Measurements from ENCODE around the gene PTN.

Gene PTN, protein sequence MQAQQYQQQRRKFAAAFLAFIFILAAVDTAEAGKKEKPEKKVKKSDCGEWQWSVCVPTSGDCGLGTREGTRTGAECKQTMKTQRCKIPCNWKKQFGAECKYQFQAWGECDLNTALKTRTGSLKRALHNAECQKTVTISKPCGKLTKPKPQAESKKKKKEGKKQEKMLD

DNA sequence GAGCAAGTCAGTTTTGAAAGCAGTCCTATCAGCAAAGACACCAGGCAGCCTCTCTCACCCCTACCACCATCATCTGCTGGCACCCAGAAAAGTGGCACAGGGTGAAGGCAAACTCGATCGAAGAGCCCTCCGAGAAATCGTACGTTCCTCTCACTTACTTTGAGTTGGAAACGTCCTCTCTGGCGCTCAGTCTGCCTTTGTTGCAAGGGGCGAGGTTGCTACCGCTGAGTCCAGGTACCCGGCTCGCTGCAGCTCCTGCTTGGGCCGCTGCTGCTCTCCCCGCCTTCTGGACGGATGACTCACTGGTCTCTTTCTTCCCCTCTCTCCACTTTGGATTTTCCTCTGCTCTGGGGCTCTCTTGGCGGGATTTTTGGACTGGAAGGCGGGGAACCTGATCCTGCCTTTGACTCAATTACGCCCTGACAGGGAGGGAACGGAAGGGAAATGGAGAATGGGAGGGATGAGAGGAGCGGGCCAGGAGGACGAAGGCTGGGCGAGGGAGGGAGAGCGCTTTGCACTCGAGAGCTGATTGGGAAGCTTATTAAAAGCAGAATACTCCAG lies at the start of gene PTN:
TSS of gene PTN (minus strand) at position 453 of the 561 bp plus-strand sequence. CDS start 88,760 bp downstream, outside the sequence.
- Mint-ChIP-seq H3K36me3 (no peaks in the 10 kb centered on the region), H3K27me3 (peaks cover 5% of the 10 kb centered on the region in 2 donors), H3K27ac (no peak within 1 kb of the TSS), H3K9me3 (peaks cover 4 to 5% of the 10 kb centered on the region in 2 donors), H3K4me3 (no peak within 1 kb of the TSS), H3K4me1 (peaks cover 0 to 5% of the 10 kb centered on the region in 2 donors)
- DNase-seq (no peak), ATAC-seq (replicated peaks) (peak in 1 of 2 donors; percentile 18)

DNA sequence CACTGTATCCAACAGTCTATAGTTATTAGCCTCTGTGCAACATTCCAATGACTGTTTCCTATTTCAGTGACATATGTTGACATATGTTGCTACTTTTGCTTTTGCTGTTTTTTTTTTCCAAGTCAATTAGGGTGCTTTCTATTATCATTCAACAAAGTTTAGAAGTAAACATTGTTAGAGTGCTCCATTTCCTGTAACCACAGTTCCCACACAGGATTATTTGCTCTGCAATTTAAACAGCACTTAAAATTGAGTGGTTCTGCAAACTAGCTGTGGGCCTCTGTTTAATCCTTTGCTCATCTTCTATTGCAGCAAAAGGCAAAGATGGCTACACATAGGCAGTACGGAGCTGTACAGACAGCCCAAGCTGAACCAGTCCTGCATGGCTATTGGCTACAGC lies 46.5 kb upstream of the PTN start:
- DNase-seq (no peak), ATAC-seq (replicated peaks) (no peak)
- H3K36me3 Mint-ChIP-seq, result no peaks in the 10 kb centered on the region
- no peaks in the 10 kb centered on the region for H3K27me3 Mint-ChIP-seq
- no peak overlapping the region for H3K4me3 Mint-ChIP-seq
- no peaks in the 10 kb centered on the region for H3K9me3 Mint-ChIP-seq
- no peaks in the 10 kb centered on the region for H3K4me1 Mint-ChIP-seq
- H3K27ac Mint-ChIP-seq, result no peak overlapping the region

DNA sequence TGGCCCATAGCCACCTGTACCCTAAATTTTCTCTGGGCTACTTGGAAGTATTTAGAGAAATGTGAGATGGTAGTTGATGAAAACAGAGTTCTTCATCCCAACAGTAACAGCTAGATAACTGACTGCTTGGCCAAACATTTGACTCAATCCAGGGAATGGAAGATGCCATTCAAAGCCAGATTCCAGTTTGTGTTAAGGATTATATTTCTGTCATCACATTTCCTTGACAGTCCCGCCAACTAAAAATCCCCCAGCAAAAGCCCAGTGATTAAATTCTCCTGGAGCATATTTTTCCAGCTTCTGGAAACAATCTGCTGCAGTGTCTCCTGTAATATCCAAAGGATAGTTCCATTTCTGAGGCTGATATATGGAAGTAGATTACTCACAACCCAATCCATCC lies 45.4 kb upstream of the PTN start:
- H3K4me1 Mint-ChIP-seq, result no peaks in the 10 kb centered on the region
- DNase-seq (no peak), ATAC-seq (replicated peaks) (no peak)
- no peaks in the 10 kb centered on the region for H3K9me3 Mint-ChIP-seq
- H3K27ac Mint-ChIP-seq, result no peak overlapping the region
- H3K27me3 Mint-ChIP-seq, result no peaks in the 10 kb centered on the region
- H3K4me3 Mint-ChIP-seq, result no peak overlapping the region
- no peaks in the 10 kb centered on the region for H3K36me3 Mint-ChIP-seq

DNA sequence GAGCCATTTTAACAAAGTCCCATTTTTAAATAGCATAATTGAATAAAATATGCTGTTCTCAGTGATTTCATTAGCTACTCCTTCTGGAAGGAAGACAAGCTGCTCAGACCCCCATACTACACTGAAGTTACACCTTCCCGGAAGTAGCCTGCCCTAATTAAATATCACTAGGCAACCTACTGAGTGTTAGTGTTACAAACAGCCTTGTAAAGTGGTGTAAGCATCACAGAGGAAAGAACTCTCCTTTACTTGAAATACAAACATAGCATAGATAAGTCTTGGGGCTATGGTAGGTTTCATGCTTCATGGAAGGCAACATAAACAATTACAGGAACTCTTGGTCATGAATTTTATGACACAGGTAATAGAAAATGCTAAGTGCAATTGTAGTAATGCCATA lies 43.4 kb upstream of the PTN start:
- Mint-ChIP-seq H3K4me1 (no peaks in the 10 kb centered on the region), H3K4me3 (no peak overlapping the region), H3K27ac (no peak overlapping the region), H3K27me3 (no peaks in the 10 kb centered on the region), H3K36me3 (no peaks in the 10 kb centered on the region), H3K9me3 (no peaks in the 10 kb centered on the region)
- DNase-seq, result no peak
- ATAC-seq (replicated peaks), result no peak

DNA sequence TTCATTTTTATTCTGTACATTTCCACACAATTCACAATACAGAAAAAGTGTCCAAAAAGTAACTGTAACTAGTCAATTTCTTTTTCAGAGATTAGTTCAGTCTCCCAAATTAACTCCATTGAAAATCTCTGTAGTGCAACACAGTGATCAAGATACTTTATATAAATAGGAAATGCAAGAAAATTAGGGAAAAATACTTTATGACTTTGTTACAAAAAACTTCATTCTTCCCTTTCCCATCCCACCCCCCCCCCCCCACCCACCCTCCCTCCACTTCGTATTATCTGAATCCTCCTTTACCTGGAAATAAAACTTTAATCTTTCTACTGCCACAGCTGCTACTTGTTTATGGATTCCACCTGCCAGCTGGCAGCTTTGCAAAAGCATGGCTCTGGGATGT lies 37.5 kb upstream of the PTN start:
- Mint-ChIP-seq H3K4me1 (no peaks in the 10 kb centered on the region), H3K9me3 (peaks cover 2 to 5% of the 10 kb centered on the region in 2 donors), H3K27ac (no peak overlapping the region), H3K36me3 (no peaks in the 10 kb centered on the region), H3K4me3 (no peak overlapping the region), H3K27me3 (no peaks in the 10 kb centered on the region)
- no peak for DNase-seq
- ATAC-seq (replicated peaks), result no peak

DNA sequence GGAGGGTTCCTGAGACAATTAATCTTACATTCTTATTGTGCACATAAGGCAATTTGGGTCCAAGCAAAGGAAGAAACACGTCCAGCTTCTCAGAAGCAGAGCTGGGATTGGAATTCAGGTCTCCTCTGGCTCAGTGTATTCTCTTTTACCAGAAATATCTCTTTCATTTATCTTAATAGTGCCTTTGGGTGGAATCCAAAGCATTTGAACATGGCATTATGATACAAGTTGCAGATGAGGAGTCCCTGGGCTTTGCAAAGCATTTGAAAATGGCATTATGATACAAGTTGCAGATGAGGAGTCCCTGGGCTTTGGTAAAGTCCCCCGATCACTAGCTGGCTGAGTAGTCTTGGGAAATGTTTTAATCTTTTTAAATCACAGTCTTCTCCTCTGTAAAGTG lies 30.0 kb upstream of the PTN start:
- Mint-ChIP-seq H3K36me3 (no peaks in the 10 kb centered on the region), H3K9me3 (peaks cover 0 to 5% of the 10 kb centered on the region in 2 donors), H3K4me1 (no peaks in the 10 kb centered on the region), H3K4me3 (no peak overlapping the region), H3K27me3 (no peaks in the 10 kb centered on the region), H3K27ac (no peak overlapping the region)
- ATAC-seq (replicated peaks) (no peak), DNase-seq (no peak)

DNA sequence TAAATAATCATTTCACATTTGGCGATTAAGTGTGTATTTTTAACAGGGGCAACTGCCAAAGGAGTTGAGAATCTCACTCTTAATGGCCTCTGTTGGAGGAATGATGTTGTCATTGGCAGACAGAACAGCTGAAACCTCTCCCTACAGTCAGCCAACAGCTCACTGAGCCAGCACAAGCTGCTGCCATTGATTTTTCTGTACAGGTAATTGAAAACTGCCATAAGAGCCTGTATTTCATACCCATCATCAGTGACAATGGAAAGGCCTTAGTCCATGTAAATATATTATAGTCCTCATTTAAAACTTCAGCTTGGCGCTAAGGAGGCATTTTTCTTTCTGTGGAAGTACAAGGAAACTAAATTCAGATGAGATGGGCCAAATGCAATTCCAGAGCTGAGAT lies 28.1 kb upstream of the PTN start:
- H3K27me3 Mint-ChIP-seq, result no peaks in the 10 kb centered on the region
- H3K36me3 Mint-ChIP-seq, result no peaks in the 10 kb centered on the region
- no peaks in the 10 kb centered on the region for H3K4me1 Mint-ChIP-seq
- H3K27ac Mint-ChIP-seq, result no peak overlapping the region
- no peak overlapping the region for H3K4me3 Mint-ChIP-seq
- no peak for DNase-seq
- no peaks in the 10 kb centered on the region for H3K9me3 Mint-ChIP-seq
- no peak for ATAC-seq (replicated peaks)

DNA sequence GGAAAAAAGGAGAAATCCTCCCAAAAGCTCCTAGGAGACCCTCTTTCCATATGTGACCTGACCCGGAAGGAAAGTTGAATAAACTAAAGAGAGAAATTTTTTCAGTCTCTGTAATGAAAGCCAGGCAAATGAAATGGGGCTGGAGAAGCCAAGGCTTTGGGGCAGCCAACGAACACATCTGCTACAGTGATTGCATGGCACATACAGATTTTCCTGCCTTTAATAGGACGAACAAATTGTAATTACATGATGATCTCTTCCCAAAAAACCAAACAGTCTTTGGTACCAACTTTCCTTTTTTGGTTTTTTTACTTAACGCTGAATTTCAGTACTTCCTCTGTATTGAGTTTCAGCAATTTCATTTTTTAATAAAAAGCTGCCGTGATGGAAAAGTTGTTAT lies 23.5 kb upstream of the PTN start:
- H3K27ac Mint-ChIP-seq, result no peak overlapping the region

DNA sequence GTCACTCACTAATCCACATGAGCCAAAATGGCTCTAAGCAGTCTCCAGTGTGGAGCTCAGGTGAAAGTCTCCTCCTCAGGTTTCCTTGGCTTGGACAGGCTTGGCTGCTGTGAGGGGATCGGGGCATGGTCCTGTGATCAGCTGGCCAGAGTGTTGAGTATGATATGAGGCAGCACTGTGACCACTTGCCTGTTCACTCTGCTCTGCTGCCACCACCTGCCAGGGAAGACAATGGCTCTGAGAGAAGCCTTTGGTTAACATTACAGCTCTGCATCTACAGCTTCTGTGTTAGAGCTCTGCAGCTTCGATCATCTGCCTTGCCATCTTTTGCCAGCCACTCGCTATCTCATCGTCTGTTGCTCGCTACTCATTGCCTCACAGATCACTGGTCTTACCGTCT lies 20.1 kb upstream of the PTN start:
- ATAC-seq (replicated peaks) (no peak), DNase-seq (no peak)
- Mint-ChIP-seq H3K4me3 (no peak overlapping the region), H3K27ac (no peak overlapping the region), H3K4me1 (no peaks in the 10 kb centered on the region), H3K36me3 (no peaks in the 10 kb centered on the region), H3K9me3 (peaks cover 20 to 24% of the 10 kb centered on the region in 2 donors), H3K27me3 (no peaks in the 10 kb centered on the region)

More for the DNA sequence above, 23.5 kb upstream of the PTN start:
- peaks cover 9 to 13% of the 10 kb centered on the region in 2 donors for H3K9me3 Mint-ChIP-seq
- no peak overlapping the region for H3K4me3 Mint-ChIP-seq
- H3K4me1 Mint-ChIP-seq, result no peaks in the 10 kb centered on the region
- H3K36me3 Mint-ChIP-seq, result no peaks in the 10 kb centered on the region
- DNase-seq (no peak), ATAC-seq (replicated peaks) (no peak)
- H3K27me3 Mint-ChIP-seq, result no peaks in the 10 kb centered on the region

DNA sequence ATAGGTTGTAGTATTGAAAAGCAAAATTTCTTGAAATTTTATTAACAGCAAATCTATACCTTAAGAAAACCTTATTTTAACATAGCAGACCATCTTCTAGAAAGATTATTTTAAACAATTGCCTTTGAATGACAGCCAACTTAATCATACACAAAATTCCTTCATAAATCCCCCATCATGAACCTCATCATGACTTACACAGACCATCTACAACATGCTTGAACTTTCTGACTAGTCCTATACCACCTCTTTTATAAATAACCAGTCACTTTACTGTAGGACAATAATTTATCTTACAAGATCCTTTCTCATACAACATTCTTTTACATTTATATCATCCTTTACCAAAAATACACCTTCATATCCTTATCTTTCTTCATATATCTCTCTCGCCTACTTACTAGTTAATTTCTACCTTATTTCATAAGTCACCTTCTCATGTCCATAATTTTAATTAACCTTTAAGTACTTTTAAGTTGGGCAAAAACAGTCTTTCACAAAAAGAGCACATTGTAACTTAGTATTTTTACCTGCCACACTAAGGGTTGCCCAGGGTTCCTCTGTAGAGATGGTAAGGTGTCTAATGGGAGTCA lies 16.6 kb upstream of the PTN start:
- Mint-ChIP-seq H3K36me3 (no peaks in the 10 kb centered on the region), H3K4me3 (no peak overlapping the region), H3K27ac (no peak overlapping the region), H3K9me3 (peaks cover 25 to 29% of the 10 kb centered on the region in 2 donors), H3K27me3 (no peaks in the 10 kb centered on the region), H3K4me1 (no peaks in the 10 kb centered on the region)
- ATAC-seq (replicated peaks) (no peak), DNase-seq (no peak)

DNA sequence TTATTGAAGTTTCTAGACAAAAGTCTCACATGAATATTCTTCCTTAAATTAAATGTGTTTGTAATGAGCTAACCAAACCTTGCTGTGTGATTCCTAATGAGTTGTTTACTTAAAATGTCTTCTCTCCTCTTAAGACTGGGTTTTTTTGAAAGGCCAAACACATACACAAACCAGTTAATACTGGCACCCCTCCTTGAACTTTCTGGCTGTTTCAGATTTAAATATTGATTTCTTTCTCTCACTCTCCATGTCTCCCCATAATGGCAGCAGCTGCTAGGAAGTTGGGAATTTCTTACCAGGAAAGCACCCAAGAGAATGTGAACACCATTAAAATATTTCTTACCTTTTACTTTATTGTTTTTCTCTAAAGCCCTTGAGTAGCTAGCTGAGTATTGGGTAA lies 11.4 kb upstream of the PTN start:
- Mint-ChIP-seq H3K36me3 (no peaks in the 10 kb centered on the region), H3K9me3 (peaks cover 5% of the 10 kb centered on the region in 2 donors), H3K27ac (no peak overlapping the region), H3K4me3 (no peak overlapping the region), H3K4me1 (no peaks in the 10 kb centered on the region), H3K27me3 (no peaks in the 10 kb centered on the region)
- ATAC-seq (replicated peaks) (no peak), DNase-seq (no peak)

DNA sequence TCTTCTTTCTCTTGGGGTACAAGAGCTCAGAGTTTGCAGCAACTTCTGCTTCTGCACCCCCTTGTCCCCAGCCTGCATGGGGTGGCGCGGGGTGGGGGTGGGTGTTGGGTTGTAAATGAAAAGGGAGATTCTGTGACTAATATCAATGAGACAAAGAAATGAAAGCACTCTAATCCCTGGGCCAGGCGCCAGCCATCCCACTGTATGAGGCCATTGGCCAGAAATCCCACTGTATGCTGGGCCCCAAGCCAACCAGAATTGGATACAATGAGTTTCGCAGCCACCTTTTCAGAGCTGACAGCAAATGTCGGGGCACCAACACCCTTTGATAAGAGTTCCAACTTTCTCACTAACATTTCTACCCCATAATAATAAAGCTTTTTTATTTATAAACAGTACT lies 10.9 kb upstream of the PTN start:
- Mint-ChIP-seq H3K27ac (no peak overlapping the region), H3K4me3 (no peak overlapping the region), H3K36me3 (no peaks in the 10 kb centered on the region), H3K4me1 (no peaks in the 10 kb centered on the region), H3K9me3 (peaks cover 5% of the 10 kb centered on the region in 2 donors), H3K27me3 (no peaks in the 10 kb centered on the region)
- ATAC-seq (replicated peaks) (no peak), DNase-seq (no peak)

DNA sequence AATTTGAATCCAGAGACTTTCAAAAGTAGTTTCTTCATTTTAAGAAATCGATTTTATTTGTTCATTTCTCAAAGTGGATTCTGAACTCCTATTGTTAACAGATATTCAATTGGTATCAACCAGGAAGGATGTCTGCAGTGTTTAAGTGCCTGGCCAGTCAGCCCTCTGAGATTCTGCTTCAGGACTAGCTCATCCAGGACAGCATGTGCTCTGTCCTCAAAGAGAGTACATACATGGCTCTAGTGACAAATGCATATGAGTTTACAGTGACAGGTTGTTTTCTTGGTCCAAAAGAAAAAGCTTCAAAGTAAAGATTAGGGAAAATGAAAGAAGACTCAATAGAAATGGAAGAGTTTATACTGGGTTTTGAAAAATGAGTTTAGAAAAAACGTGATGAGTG lies 8.4 kb upstream of the PTN start:
- ATAC-seq (replicated peaks), result no peak
- no peaks in the 10 kb centered on the region for H3K36me3 Mint-ChIP-seq
- no peak for DNase-seq

DNA sequence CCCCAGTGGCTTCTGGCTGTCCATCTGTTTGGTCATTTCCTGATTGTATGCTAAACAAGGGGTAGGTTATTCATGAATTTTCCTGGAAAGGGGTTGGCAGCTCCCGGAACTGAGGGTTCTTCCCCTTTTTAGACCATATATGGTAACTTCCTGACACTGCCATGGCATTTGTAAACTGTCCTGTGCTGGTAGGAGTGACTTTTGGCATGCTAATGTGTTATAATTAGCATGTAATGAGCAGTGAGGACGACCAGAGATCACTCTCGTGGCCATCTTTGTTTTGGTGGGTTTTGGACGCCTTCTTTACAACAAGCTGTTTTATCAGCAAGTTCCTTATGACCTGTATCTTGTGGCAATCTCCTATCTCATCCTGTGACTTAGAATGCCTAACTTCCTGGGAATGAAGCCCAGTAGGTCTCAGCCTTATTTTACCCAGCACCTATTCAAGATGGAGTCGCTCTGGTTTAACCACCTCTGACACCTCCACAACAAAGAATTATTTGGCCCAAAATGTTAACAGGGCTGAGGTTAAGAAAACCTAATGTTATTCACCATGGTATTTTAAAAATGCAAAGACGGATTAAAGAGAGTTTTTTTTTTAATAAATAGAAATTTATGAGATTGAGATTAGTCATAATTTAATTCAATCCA lies 2.4 kb upstream of the PTN start:
- DNase-seq, result no peak
- Mint-ChIP-seq H3K4me1 (peaks cover 0 to 5% of the 10 kb centered on the region in 2 donors), H3K27ac (no peak overlapping the region), H3K27me3 (peaks cover 5% of the 10 kb centered on the region in 2 donors), H3K9me3 (peaks cover 3 to 4% of the 10 kb centered on the region in 2 donors), H3K4me3 (no peak overlapping the region), H3K36me3 (no peaks in the 10 kb centered on the region)
- ATAC-seq (replicated peaks), result no peak

More for the DNA sequence above, 8.4 kb upstream of the PTN start:
- no peaks in the 10 kb centered on the region for H3K4me1 Mint-ChIP-seq
- peaks cover 0 to 3% of the 10 kb centered on the region in 2 donors for H3K9me3 Mint-ChIP-seq
- H3K27ac Mint-ChIP-seq, result no peak overlapping the region
- no peaks in the 10 kb centered on the region for H3K27me3 Mint-ChIP-seq
- no peak overlapping the region for H3K4me3 Mint-ChIP-seq

DNA sequence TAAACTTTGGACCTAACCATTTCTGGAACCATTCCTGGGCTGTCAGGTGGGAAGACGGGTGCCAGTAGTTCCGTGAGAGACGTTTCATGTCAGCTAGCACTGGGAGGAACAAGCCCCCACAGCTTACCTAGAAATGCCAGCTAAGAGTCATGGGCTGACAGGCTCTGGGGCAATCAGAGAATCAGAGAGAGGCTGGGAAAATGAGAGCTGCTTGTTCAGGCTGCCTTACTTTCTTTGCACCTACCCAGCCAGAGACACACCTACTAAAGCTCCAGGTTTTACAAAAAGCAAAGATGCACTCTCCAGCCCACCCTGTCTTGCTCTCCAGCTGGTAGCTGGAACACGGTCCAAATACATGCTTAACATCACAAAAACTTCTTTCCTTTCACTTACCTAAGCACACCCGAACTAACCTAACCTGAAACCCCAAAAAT lies 688 bp downstream of the PTN start:
- Mint-ChIP-seq H3K4me3 (no peak overlapping the region), H3K9me3 (peaks cover 4 to 5% of the 10 kb centered on the region in 2 donors), H3K27ac (no peak overlapping the region), H3K36me3 (no peaks in the 10 kb centered on the region), H3K27me3 (peaks cover 5% of the 10 kb centered on the region in 2 donors), H3K4me1 (peaks cover 0 to 5% of the 10 kb centered on the region in 2 donors)
- DNase-seq (no peak), ATAC-seq (replicated peaks) (no peak)
